Measurements from ENCODE around the gene SEC24B.

The SEC24B gene

GRCh38 chr4:109419679-109420078 lies 13.9 kb upstream of the SEC24B start:
- H3K9ac ChIP-seq (ENCODE audit: low read length), result no peak overlapping the region
- H3K4me3 ChIP-seq (ENCODE audit: low read length), result no peak overlapping the region
- peaks cover 12% of the 10 kb centered on the region for H3K4me1 ChIP-seq (ENCODE audit: low read length)
- H3K9me3 ChIP-seq (ENCODE audit: insufficient read depth, low read length), result no peaks in the 10 kb centered on the region
- no peak overlapping the region for H3K4me2 ChIP-seq (ENCODE audit: low read length)
- H3K36me3 ChIP-seq (replicated peaks; ENCODE audit: low read depth, low read length), result no peaks in the 10 kb centered on the region
- no peak overlapping the region for H3K27ac ChIP-seq (ENCODE audit: low read length)
- no peak for TF ChIP-seq CTCF (IDR thresholded peaks at IDR 0.05; ENCODE audit: low read depth, low read length)
- TF ChIP-seq EZH2phosphoT487 (IDR thresholded peaks at IDR 0.05; ENCODE audit: low read depth), result no peak
- no peak overlapping the region for H2AFZ ChIP-seq (ENCODE audit: low read depth, low read length)
- no peaks in the 10 kb centered on the region for H4K20me1 ChIP-seq (ENCODE audit: insufficient read depth, low read length)
- peaks cover 8% of the 10 kb centered on the region; the same call in 1 of the 2 replicates for H3K27me3 ChIP-seq (ENCODE audit: low read depth, low read length)
- no peaks in the 10 kb centered on the region for H3K79me2 ChIP-seq (ENCODE audit: low read length)

GRCh38 chr4:109424093-109424841 lies 9.3 kb upstream of the SEC24B start:
- Histone ChIP-seq H3K4me1 (ENCODE audit: low read length) (peaks cover 13% of the 10 kb centered on the region), H3K9ac (ENCODE audit: low read length) (no peak overlapping the region), H2AFZ (ENCODE audit: low read depth, low read length) (no peak overlapping the region), H3K4me3 (ENCODE audit: low read length) (0 out of 2 replicates have a peak overlapping the region, but pooled peaks have one; percentile 17), H3K27me3 (ENCODE audit: low read depth, low read length) (peaks cover 8% of the 10 kb centered on the region; the same call in 1 of the 2 replicates), H4K20me1 (ENCODE audit: insufficient read depth, low read length) (no peaks in the 10 kb centered on the region), H3K79me2 (ENCODE audit: low read length) (no peaks in the 10 kb centered on the region), H3K36me3 (replicated peaks; ENCODE audit: low read depth, low read length) (no peaks in the 10 kb centered on the region), H3K27ac (ENCODE audit: low read length) (no peak overlapping the region), H3K9me3 (ENCODE audit: insufficient read depth, low read length) (no peaks in the 10 kb centered on the region), H3K4me2 (ENCODE audit: low read length) (peak overlapping the region; percentile 36)
- TF ChIP-seq CTCF (IDR thresholded peaks at IDR 0.05; ENCODE audit: low read depth, low read length) (no peak), EZH2phosphoT487 (IDR thresholded peaks at IDR 0.05; ENCODE audit: low read depth) (no peak)

- H3K9ac ChIP-seq (ENCODE audit: low read length), result no peak overlapping the region
- H3K4me3 ChIP-seq (ENCODE audit: low read length), result no peak overlapping the region
- no peaks in the 10 kb centered on the region for H4K20me1 ChIP-seq (ENCODE audit: insufficient read depth, low read length)
- H3K4me2 ChIP-seq (ENCODE audit: low read length), result no peak overlapping the region
- no peak for TF ChIP-seq EZH2phosphoT487 (IDR thresholded peaks at IDR 0.05; ENCODE audit: low read depth)
- no peak for TF ChIP-seq CTCF (IDR thresholded peaks at IDR 0.05; ENCODE audit: low read depth, low read length)
- no peaks in the 10 kb centered on the region for H3K9me3 ChIP-seq (ENCODE audit: insufficient read depth, low read length)
- H2AFZ ChIP-seq (ENCODE audit: low read depth, low read length), result no peak overlapping the region
- H3K27me3 ChIP-seq (ENCODE audit: low read depth, low read length), result peaks cover 4% of the 10 kb centered on the region; the same call in 1 of the 2 replicates
- no peaks in the 10 kb centered on the region for H3K36me3 ChIP-seq (replicated peaks; ENCODE audit: low read depth, low read length)
- H3K79me2 ChIP-seq (ENCODE audit: low read length), result no peaks in the 10 kb centered on the region
- H3K4me1 ChIP-seq (ENCODE audit: low read length), result peaks cover 13% of the 10 kb centered on the region
- no peak overlapping the region for H3K27ac ChIP-seq (ENCODE audit: low read length)
Measured at GRCh38 chr4:109425405-109425804, 8.2 kb upstream of the SEC24B start.

- Histone ChIP-seq H3K27me3 (ENCODE audit: low read depth, low read length) (no peaks in the 10 kb centered on the region), H3K9me3 (ENCODE audit: insufficient read depth, low read length) (no peaks in the 10 kb centered on the region)
- TF ChIP-seq CTCF (IDR thresholded peaks at IDR 0.05; ENCODE audit: low read depth, low read length), result no peak
- TF ChIP-seq EZH2phosphoT487 (IDR thresholded peaks at IDR 0.05; ENCODE audit: low read depth), result no peak
Measured at GRCh38 chr4:109429545-109429944, 4.1 kb upstream of the SEC24B start.

More at GRCh38 chr4:109429545-109429944, 4.1 kb upstream of the SEC24B start:
- H2AFZ ChIP-seq (ENCODE audit: low read depth, low read length), result no peak overlapping the region
- no peak overlapping the region for H3K27ac ChIP-seq (ENCODE audit: low read length)
- no peak overlapping the region for H3K4me3 ChIP-seq (ENCODE audit: low read length)
- peaks cover 4% of the 10 kb centered on the region for H4K20me1 ChIP-seq (ENCODE audit: insufficient read depth, low read length)
- H3K36me3 ChIP-seq (replicated peaks; ENCODE audit: low read depth, low read length), result no peaks in the 10 kb centered on the region
- no peak overlapping the region for H3K9ac ChIP-seq (ENCODE audit: low read length)
- no peak overlapping the region for H3K4me2 ChIP-seq (ENCODE audit: low read length)
- H3K4me1 ChIP-seq (ENCODE audit: low read length), result peaks cover 9% of the 10 kb centered on the region
- peaks cover 9% of the 10 kb centered on the region for H3K79me2 ChIP-seq (ENCODE audit: low read length)
